Adrenal gland (tissue), 5 donors: Measurements from ENCODE around the gene YPEL5.

Source experiments
- POLR2A ChIP-seq, 2 donors: fragments of 450-650 bp; IDR thresholded peaks; one replicate each; pipeline ENCODE4 v1.6.1; 2017; ENCODE audit warnings: antibody characterized with exemption in 2 of 2, mild to moderate bottlenecking in 2 of 2, moderate library complexity in 1 of 2
- TF ChIP-seq, protein P1 (sequence below), 6 experiments: fragments of 450-650 bp in 4 of 6; fragments of 200-600 bp in 2 of 6; sonication (generic) in 1 of 6; IDR thresholded peaks; 1 replicate in 5 of 6; 2 replicates in 1 of 6; pipeline versions ENCODE4 v1.5.1 to v1.8.0; 2016 to 2021; ENCODE audit warnings: antibody characterized with exemption in 6 of 6, mild to moderate bottlenecking in 2 of 6, moderate library complexity in 1 of 6
- donor health status: DM: no; HTN: no; CAD: no.

DNA sequence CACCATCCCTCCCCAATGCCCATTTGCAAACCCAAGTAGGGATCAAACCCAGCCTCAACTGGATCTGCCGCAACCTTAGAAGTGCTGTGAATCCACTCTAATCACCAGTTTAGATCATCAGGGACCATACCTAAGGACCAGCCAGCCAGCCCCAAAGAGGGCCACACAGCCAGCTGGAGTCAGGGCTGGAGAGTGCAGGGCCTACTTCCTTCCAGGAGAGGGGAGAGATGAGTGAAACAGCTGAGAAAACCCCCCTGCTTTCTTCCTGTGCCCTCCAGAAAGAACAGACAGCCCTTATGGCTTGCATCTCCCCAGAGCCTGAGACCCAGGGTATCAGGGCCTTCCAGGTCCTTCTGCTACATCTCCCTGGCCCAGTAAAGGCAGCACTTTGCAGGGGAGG lies 25.8 kb downstream of the YPEL5 start:
- no peak for TF ChIP-seq POLR2A (IDR thresholded peaks at IDR 0.05)
- TF ChIP-seq, protein P1, sequence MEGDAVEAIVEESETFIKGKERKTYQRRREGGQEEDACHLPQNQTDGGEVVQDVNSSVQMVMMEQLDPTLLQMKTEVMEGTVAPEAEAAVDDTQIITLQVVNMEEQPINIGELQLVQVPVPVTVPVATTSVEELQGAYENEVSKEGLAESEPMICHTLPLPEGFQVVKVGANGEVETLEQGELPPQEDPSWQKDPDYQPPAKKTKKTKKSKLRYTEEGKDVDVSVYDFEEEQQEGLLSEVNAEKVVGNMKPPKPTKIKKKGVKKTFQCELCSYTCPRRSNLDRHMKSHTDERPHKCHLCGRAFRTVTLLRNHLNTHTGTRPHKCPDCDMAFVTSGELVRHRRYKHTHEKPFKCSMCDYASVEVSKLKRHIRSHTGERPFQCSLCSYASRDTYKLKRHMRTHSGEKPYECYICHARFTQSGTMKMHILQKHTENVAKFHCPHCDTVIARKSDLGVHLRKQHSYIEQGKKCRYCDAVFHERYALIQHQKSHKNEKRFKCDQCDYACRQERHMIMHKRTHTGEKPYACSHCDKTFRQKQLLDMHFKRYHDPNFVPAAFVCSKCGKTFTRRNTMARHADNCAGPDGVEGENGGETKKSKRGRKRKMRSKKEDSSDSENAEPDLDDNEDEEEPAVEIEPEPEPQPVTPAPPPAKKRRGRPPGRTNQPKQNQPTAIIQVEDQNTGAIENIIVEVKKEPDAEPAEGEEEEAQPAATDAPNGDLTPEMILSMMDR (IDR thresholded peaks at IDR 0.05): no peak
